IPS-15b (cell line): ENCODE data around the gene SMCO4.

Experiments used
- H3K27me3 ChIP-seq: one replicate; pipeline ENCODE4 v1.6.1; 2013; ENCODE audit warnings: low read length; ENCODE audit not compliant: control insufficient read depth, insufficient read depth
- H3K36me3 ChIP-seq: one replicate; pipeline ENCODE4 v1.6.1; 2013; ENCODE audit warnings: low read length; ENCODE audit not compliant: control insufficient read depth, insufficient read depth
- H3K4me1 ChIP-seq: one replicate; pipeline ENCODE4 v1.6.1; 2013; ENCODE audit warnings: mild to moderate bottlenecking, low read length; ENCODE audit not compliant: control insufficient read depth, insufficient read depth
- H3K4me3 ChIP-seq: one replicate; pipeline ENCODE4 v1.5.1; 2013; ENCODE audit warnings: low read depth, low read length
- H3K9ac ChIP-seq: one replicate; pipeline ENCODE4 v1.6.1; 2013; ENCODE audit warnings: low read depth, mild to moderate bottlenecking, low read length
- H3K9me3 ChIP-seq: one replicate; pipeline ENCODE4 v1.6.1; 2013; ENCODE audit warnings: mild to moderate bottlenecking, low read length; ENCODE audit not compliant: control insufficient read depth, insufficient read depth

Gene SMCO4

DNA sequence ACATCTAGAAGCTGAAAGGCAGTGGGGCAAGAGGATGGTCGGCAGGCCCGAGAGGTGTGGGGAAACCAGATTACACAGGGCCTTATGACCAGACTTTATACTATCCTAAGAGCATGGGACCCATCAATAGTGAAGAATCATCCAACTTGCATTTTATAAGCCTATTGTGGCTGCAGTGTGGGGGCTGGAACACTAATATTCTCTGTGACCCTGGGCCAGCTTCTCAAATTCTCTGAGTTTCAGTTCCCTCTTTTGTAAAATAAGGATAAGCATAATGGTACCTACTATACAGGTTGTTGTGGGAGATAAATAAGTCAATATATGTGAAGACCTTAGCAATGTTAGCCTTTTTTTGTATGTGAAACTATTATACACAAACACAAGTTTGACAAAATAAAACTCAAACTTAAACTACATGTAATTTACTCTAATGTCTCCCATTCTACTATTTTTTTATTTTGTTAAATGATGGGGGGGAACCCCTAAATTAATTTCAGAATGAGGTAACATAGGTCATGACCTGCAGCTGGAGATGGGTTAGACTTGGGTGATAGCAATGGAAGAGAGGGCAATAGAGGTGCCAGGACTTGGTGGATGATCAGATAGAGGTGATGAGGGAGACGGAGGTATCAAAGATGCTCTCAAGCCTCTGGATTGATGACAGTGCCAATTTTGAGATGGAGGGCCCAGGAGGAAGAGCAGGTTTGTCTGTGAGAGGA is 30.1 kb downstream of the SMCO4 start:
- Histone ChIP-seq H3K4me1 (no peaks in the 10 kb centered on the region), H3K9me3 (no peaks in the 10 kb centered on the region), H3K36me3 (no peaks in the 10 kb centered on the region), H3K27me3 (no peaks in the 10 kb centered on the region), H3K9ac (no peak overlapping the region), H3K4me3 (no peak overlapping the region)

DNA sequence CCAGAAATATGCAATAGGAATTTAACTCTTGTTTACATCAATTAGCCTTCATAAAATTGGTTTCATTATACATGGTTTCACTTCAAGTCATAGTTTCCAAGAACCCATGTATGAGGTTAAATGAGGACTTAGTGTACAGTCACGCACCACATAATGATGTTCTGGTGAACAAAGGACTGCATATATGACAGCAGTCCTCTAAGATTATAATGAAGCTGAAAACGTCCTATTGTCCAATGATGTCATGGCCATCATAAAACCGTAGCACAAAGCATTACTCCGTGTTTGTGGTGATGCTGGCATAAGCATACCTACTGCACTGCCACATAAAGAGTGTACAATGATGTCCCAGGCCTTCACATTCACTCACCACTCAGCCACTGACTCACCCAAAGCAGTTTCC is 31.1 kb downstream of the SMCO4 start:
- H3K9ac ChIP-seq: no peak overlapping the region
- H3K4me3 ChIP-seq: no peak overlapping the region
- no peaks in the 10 kb centered on the region for H3K36me3 ChIP-seq
- H3K4me1 ChIP-seq: no peaks in the 10 kb centered on the region
- no peaks in the 10 kb centered on the region for H3K27me3 ChIP-seq
- H3K9me3 ChIP-seq: no peaks in the 10 kb centered on the region

DNA sequence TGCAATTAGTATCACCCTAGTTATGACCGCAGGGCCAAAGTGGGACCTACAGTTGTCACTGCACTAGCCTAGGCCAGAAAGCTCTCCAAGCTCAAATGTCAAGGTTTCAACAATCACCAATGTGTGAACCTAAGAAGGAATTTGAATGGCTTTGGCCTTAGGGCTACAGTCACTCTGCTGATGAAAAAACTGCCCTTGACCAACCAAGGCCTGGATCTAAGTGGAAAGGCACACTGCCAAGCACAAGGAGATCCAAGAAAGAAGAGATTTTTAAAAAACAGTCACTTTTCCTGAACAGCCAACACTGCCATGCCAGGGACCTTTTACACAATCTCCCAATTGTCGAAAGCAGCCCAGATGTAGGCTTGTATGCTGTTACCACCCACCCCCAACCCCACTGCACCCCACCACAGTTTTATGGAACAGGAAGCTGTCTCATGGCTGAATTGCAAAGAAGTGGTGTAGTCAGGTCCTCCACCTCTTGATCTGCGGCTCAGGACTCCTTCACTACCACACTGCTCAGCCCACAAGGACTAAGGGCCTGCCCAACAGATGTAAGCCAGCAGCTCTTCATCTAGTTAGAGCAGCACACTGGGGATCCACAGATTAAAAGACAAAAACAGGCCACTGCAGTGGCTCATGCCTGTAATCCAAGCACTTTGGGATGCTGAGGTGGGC is 32.9 kb downstream of the SMCO4 start:
- Histone ChIP-seq H3K36me3 (no peaks in the 10 kb centered on the region), H3K9me3 (no peaks in the 10 kb centered on the region), H3K4me1 (no peaks in the 10 kb centered on the region), H3K4me3 (no peak overlapping the region), H3K9ac (no peak overlapping the region), H3K27me3 (no peaks in the 10 kb centered on the region)

DNA sequence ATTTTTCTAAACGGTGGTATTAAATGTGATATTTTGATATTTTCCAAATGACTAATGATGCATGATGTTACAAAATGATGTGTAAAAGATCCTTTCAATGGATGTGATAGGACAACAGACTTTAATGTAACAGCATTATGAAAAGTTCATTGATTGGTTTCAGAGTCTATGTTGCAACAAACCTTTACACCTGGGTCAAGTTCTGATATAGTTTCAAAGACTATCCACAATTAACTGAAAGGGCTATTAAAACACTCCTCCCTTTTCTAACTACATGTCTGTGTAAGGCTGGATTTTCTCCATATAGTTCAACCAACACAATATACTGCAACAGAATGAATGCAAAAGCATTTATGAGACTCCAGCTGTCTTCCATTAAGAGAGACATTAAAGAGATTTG is 35.7 kb downstream of the SMCO4 start:
- no peaks in the 10 kb centered on the region for H3K4me1 ChIP-seq
- H3K9me3 ChIP-seq: no peaks in the 10 kb centered on the region

DNA sequence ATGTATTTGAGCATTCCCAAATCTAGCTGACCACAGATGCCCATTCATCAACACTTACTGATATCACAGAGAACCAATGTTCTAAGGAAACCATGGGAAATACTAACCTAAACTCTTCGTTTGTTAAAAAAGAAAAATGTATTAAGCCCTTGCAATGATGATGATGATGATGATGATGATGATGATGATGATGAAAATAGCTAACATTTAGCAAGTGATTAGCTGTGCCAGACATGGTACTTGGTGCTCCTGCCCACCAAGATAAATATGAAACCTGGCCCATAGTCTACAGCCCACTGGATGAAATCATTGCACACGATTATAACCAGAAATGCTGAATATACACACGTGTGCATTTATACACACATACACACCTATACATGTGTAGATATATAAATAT is 37.5 kb downstream of the SMCO4 start:
- H3K4me3 ChIP-seq: no peak overlapping the region
- no peaks in the 10 kb centered on the region for H3K9me3 ChIP-seq
- no peaks in the 10 kb centered on the region for H3K4me1 ChIP-seq
- H3K9ac ChIP-seq: no peak overlapping the region
- no peaks in the 10 kb centered on the region for H3K36me3 ChIP-seq
- H3K27me3 ChIP-seq: no peaks in the 10 kb centered on the region

More for the DNA sequence above, 35.7 kb downstream of the SMCO4 start:
- Histone ChIP-seq H3K36me3 (no peaks in the 10 kb centered on the region), H3K9ac (no peak overlapping the region), H3K27me3 (no peaks in the 10 kb centered on the region), H3K4me3 (no peak overlapping the region)

DNA sequence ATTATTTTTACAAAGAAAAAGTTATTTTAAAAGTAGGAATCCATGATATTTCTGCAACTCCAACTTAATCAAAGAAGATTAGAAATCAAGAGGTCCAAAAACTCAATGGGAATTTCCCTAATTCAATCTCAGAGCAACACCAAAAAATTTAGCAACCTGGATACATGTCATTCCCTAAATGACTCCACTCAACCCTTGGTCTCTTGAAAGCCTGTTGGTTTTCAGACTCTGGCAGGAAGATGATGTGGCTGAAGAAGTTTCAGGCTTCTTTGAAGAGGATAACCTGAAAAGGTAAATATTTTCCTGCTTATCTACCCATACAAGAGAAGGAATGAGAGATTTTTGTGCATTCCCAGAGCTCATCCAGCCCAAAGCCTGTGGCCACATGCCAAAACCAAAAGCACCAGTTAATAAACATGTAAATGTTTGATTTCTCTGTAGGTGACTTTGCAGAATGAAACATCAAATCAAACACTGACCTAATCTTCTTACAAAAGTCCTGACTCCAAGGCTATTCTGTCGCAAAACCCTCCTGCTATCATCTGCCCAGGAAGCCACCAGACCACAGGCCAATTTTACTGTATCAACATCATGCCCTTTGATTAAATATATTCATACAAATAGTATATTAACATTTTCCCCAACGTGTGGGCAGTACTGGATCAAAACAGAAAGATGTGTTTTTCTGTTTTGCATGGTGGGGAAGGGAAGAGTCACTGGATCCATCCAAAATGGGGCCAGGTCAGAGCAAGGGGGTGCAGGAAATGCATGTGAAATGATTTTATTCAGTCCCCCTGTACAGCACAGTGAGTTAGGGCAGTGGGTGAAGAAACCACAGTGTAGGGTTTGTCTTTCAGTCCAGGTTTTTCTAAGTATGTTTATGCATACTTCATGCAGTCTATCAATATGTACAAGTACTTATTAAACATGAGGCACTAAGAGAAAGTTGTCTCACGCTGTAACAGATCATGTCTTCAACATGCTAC is 38.8 kb downstream of the SMCO4 start:
- no peaks in the 10 kb centered on the region for H3K9me3 ChIP-seq
- H3K4me3 ChIP-seq: no peak overlapping the region
- no peaks in the 10 kb centered on the region for H3K27me3 ChIP-seq
- no peaks in the 10 kb centered on the region for H3K4me1 ChIP-seq
- H3K9ac ChIP-seq: no peak overlapping the region
- H3K36me3 ChIP-seq: no peaks in the 10 kb centered on the region

DNA sequence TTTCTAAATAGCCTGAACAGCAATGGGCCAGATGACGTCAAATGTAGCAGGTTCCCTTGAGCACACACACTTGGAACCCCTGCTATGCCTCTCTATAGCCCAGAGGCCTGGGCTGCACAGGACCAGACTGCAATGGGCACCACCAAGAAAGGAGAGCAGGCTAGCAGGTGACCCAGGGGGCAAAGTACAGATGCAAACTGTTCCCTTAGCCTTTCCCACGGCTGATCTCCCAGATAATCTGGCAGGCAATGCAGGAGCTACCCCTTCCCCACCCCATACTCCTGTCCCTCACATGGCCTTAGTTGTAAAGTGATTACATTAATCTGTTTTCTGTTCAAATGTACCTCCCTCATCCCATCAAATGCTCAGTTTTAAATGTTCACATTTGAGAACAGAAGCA is 41.3 kb downstream of the SMCO4 start:
- H3K9me3 ChIP-seq: no peaks in the 10 kb centered on the region
- no peak overlapping the region for H3K9ac ChIP-seq
- no peak overlapping the region for H3K4me3 ChIP-seq
- H3K36me3 ChIP-seq: no peaks in the 10 kb centered on the region
- H3K4me1 ChIP-seq: peaks cover 13% of the 10 kb centered on the region
- no peaks in the 10 kb centered on the region for H3K27me3 ChIP-seq

DNA sequence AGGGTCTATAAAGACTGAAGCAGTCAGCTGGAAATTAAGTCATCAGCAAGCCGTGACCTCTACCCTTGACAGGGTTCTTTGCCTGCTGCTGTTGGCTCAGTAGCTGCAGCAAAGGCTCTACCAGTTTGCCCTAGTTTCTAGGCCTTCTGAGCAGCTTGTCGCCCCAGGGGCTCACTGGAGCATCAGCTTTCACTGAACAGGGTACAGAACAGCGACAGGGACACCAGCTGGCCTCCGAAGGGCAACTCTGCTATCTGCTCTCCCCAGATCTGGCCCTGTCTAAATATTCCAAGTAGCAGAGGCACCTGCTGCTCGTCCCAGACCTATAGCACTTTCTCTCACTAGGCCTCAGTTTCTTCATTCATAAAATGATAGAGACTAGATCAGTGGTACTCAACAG is 42.4 kb downstream of the SMCO4 start:
- H3K4me1 ChIP-seq: peaks cover 13% of the 10 kb centered on the region
- no peaks in the 10 kb centered on the region for H3K9me3 ChIP-seq
- no peak overlapping the region for H3K4me3 ChIP-seq
- H3K27me3 ChIP-seq: no peaks in the 10 kb centered on the region
- no peak overlapping the region for H3K9ac ChIP-seq
- no peaks in the 10 kb centered on the region for H3K36me3 ChIP-seq

DNA sequence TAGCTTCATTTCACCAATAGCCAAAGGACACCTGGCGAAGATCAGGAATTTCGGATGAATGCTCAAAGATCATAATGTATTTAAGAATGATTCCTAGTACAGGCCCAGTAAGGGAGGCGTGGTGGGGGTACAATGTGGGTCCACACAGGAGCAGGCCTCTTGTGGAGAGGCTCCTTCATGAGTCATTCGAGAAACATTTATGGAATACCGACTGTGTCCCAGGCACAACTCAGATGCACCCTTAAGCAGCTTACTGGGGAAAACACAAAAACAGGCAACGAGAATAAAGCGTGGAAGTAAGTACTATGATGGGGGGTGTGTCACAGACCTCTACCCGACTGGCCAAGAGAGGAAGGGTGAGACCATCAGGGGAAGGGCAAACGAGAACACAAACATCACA is 44.5 kb downstream of the SMCO4 start:
- no peak overlapping the region for H3K4me3 ChIP-seq
- H3K36me3 ChIP-seq: no peaks in the 10 kb centered on the region
- H3K27me3 ChIP-seq: no peaks in the 10 kb centered on the region
- no peak overlapping the region for H3K9ac ChIP-seq
- H3K9me3 ChIP-seq: no peaks in the 10 kb centered on the region
- H3K4me1 ChIP-seq: peaks cover 13% of the 10 kb centered on the region

DNA sequence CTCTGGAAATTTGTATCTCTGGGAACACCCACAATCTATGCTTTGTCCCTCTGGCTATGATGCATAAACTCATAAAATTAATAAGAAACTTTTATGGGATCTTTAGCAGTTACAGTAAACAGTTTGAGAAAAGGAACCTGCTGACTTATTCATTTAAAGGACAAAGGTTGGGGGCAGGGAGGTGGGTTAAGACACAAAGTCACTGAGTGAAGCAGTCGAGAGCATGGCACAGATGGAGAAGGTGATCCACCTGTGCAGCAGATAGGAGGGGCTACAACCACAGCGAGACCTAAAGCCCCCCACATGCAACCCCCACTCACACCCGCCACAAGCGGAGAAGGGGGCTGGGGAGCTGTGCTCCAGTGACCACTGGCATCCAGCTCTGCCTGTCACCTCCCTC is 45.0 kb downstream of the SMCO4 start:
- Histone ChIP-seq H3K9ac (no peak overlapping the region), H3K4me3 (no peak overlapping the region), H3K9me3 (no peaks in the 10 kb centered on the region), H3K27me3 (no peaks in the 10 kb centered on the region), H3K36me3 (no peaks in the 10 kb centered on the region), H3K4me1 (peaks cover 13% of the 10 kb centered on the region)

DNA sequence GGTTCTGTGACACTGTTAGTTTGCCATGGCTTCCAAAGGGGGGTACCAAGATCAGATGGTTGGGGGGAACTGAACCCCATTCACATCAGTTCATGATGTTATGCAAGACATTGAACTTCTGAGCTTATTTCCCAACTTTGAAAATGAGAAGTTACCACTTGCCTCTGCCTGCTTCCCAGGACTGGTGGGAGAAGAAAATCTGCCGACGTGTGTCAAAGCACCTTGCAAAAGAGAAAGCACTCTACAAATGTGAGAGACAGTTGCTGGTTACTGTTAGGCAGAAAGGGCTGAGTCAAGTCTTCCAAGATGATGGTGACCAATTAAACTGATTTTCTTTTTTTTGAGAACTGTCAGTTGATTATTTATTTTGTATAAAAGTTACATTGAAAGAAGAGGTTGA is 45.6 kb downstream of the SMCO4 start:
- Histone ChIP-seq H3K9me3 (no peaks in the 10 kb centered on the region), H3K27me3 (no peaks in the 10 kb centered on the region), H3K4me3 (no peak overlapping the region), H3K9ac (no peak overlapping the region), H3K36me3 (no peaks in the 10 kb centered on the region), H3K4me1 (peaks cover 13% of the 10 kb centered on the region)
